ENCODE results near the gene ZBTB16. TPM values are rescaled to one million over a fixed set of nuclear protein-coding genes. Genes with fewer than 3 reads are reported as not detected.

The ZBTB16 gene
- total and polyA plus RNA-seq, 4 donors, result 32.9 to 283 (median 74.5) TPM

DNA sequence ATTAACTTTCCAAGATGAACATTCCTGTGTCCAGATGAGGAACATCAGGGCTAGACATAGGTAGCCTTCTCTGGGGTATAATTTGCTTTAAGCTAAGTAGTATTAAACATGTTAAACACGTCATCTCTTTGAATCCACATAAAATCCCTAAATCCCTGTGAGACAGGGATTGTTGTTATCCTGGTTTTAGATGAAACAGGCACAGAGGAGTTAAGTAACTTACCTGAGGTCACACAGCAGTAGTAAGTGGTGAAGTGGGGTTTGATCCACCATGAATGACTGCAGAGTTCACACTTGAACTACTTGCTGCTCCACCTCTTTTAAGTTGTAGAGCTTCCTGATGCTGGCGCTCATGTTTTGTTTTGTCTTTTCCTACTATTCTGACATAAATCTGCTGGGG, 154.1 kb downstream of the ZBTB16 start:
- H3K9me3 ChIP-seq (ENCODE audit: control insufficient read depth, low read length), result no peaks in the 10 kb centered on the region
- H3K4me1 ChIP-seq (ENCODE audit: control insufficient read depth in 1 of 2, insufficient read depth in 2 of 2, low read length in 2 of 2), result no peaks in the 10 kb centered on the region
- DNase-seq, result no peak
- H3K27me3 ChIP-seq (ENCODE audit: control insufficient read depth in 1 of 2, insufficient read depth in 2 of 2, low read length in 1 of 2), result no peaks in the 10 kb centered on the region
- peaks cover 0 to 5% of the 10 kb centered on the region in 2 donors for H3K36me3 ChIP-seq (ENCODE audit: control insufficient read depth in 1 of 2, insufficient read depth in 2 of 2, low read length in 1 of 2)
- 82 to 87% methylated on average over 2 of the region's 2 CpGs for WGBS, 2 donors
- H3K4me3 ChIP-seq (ENCODE audit: low read length in 2 of 2), result no peak overlapping the region
- no peak overlapping the region for H3K27ac ChIP-seq (ENCODE audit: low read depth in 1 of 2, low read length in 2 of 2)
- intact Hi-C loops (cut with DNase I), result no loop called here
- ATAC-seq (ENCODE audit: low FRiP score), result no peak

DNA sequence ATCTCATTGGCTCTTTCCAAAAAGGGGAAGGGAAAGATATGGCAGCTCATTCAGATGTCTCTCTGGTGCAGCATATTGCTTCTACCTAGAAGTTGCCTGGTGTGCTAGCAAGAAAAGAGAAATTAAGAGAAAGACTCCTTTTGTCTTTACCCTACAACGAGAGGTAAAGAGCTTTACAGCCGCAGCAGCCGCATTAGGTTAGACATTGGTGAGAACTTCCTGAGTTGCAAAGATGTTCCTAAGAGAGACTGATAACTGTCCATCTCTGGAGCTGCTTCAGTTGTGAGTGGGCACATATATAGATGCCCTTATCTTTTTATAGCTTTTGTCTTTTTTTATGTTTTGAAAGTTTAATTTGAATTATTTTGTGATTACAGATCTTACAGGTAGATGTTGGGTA, 155.9 kb downstream of the ZBTB16 start:
- DNase-seq, result no peak
- peaks cover 0 to 2% of the 10 kb centered on the region in 2 donors for H3K36me3 ChIP-seq (ENCODE audit: control insufficient read depth in 1 of 2, insufficient read depth in 2 of 2, low read length in 1 of 2)
- H3K27me3 ChIP-seq (ENCODE audit: control insufficient read depth in 1 of 2, insufficient read depth in 2 of 2, low read length in 1 of 2), result no peaks in the 10 kb centered on the region
- peak overlapping the region in 1 of 2 donors; percentile 39 for H3K27ac ChIP-seq (ENCODE audit: low read depth in 1 of 2, low read length in 2 of 2)
- no peak for ATAC-seq (ENCODE audit: low FRiP score)
- WGBS, 2 donors, result 97 to 99% methylated on average over 3 of the region's 3 CpGs
- intact Hi-C loops (cut with DNase I), result no loop called here
- peaks cover 2 to 5% of the 10 kb centered on the region in 2 donors for H3K4me1 ChIP-seq (ENCODE audit: control insufficient read depth in 1 of 2, insufficient read depth in 2 of 2, low read length in 2 of 2)
- no peak overlapping the region for H3K4me3 ChIP-seq (ENCODE audit: low read length in 2 of 2)
- no peaks in the 10 kb centered on the region for H3K9me3 ChIP-seq (ENCODE audit: control insufficient read depth, low read length)

DNA sequence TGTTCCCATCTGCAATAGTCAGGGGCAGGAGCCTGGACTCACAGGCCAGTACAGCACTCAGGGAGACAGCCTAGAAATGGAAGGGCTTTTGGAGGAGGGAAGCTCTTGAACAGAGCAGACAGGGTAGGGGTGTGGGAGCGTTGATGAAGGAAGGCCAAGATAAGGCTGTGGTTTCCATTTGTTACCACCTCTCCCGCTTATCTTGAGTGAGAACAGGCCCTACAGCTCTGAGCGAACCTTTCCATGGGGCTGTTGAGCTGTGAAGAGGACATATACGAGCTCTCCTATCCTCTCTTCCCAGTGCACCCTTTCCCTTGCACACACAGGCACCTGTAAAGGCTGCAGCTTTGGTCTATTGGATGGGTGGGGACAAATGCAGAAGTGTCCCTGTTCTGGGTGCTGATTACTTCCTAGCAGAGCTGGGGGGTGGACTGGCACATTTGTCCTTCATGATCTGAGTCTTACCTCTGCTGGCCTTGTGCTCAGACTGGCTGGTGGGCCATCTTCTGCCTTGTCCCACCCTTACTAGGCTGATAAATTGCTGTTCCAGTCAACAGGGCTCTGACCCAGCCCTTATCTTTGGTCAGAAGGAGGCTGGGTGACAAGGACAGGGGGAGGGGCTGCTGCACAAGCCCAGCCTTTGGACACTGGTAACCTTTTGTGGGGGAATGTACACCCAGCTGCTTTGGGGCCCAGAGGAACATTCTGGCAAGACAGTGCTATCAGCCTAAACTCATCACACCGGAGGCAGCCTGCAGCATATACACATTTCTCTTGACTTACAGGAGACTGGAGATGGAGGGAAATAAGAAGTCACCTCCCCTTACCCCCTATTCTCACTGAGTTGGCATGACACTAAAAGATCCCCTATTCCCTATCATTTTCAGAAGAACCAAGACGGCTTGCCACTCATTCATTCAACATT, 156.6 kb downstream of the ZBTB16 start:
- Histone ChIP-seq H3K4me1 (ENCODE audit: control insufficient read depth in 1 of 2, insufficient read depth in 2 of 2, low read length in 2 of 2) (peaks cover 5% of the 10 kb centered on the region in 2 donors), H3K4me3 (ENCODE audit: low read length in 2 of 2) (no peak overlapping the region), H3K27ac (ENCODE audit: low read depth in 1 of 2, low read length in 2 of 2) (no peak overlapping the region), H3K9me3 (ENCODE audit: control insufficient read depth, low read length) (no peaks in the 10 kb centered on the region), H3K36me3 (ENCODE audit: control insufficient read depth in 1 of 2, insufficient read depth in 2 of 2, low read length in 1 of 2) (peaks cover 0 to 2% of the 10 kb centered on the region in 2 donors), H3K27me3 (ENCODE audit: control insufficient read depth in 1 of 2, insufficient read depth in 2 of 2, low read length in 1 of 2) (no peaks in the 10 kb centered on the region)
- WGBS, 2 donors, result 84 to 89% methylated on average over 6 of the region's 6 CpGs
- ATAC-seq (ENCODE audit: low FRiP score), result no peak
- no peak for DNase-seq
- intact Hi-C loops (cut with DNase I), result no loop called here

DNA sequence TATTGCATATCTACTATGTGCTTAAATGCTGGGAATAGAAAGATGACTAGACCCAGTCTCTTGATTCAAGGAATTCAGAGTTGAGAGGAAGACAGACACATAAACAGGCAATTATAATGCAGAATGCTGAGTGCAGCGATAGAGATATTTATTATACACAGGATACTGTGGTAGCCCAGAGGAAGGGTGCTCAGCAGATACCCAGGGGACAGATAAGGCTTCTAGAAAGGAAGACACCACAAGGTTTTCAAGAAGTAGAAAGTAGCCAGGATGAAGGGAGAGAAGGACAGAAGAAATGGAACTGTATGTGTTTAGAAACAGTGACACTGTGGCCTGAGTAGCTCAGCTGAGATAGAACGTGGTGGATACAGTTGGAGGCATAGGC, 157.3 kb downstream of the ZBTB16 start:
- Histone ChIP-seq H3K36me3 (ENCODE audit: control insufficient read depth in 1 of 2, insufficient read depth in 2 of 2, low read length in 1 of 2) (peaks cover 0 to 2% of the 10 kb centered on the region in 2 donors), H3K27ac (ENCODE audit: low read depth in 1 of 2, low read length in 2 of 2) (no peak overlapping the region), H3K4me3 (ENCODE audit: low read length in 2 of 2) (no peak overlapping the region), H3K9me3 (ENCODE audit: control insufficient read depth, low read length) (no peaks in the 10 kb centered on the region), H3K27me3 (ENCODE audit: control insufficient read depth in 1 of 2, insufficient read depth in 2 of 2, low read length in 1 of 2) (no peaks in the 10 kb centered on the region), H3K4me1 (ENCODE audit: control insufficient read depth in 1 of 2, insufficient read depth in 2 of 2, low read length in 2 of 2) (peaks cover 5% of the 10 kb centered on the region in 2 donors)
- DNase-seq (no peak), ATAC-seq (ENCODE audit: low FRiP score) (no peak)
- intact Hi-C loops (cut with DNase I), result no loop called here
- WGBS, 2 donors, result 89 to 91% methylated on average over 2 of the region's 2 CpGs

DNA sequence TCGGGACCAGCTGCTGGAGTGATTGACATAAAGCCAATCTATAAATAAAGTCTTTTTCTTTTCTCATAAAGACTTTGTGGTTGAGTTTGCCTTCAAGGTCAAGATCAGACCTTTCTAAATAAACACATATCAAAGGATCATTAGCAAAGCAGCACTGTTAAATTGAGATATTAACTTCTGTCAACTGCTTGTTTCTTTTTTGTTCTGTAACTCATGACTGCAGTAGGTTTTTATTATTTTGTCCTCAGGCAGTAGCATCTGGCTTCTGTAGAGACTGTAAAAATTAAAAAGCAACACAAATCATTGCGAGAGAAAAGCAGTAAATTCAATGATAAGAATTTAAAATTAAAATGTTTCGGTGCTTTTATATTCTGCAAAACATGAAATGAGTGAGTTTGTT, 159.0 kb downstream of the ZBTB16 start:
- ATAC-seq (ENCODE audit: low FRiP score), result no peak
- no peak for DNase-seq
- no peak overlapping the region for H3K27ac ChIP-seq (ENCODE audit: low read depth in 1 of 2, low read length in 2 of 2)
- 75% methylated on average over 3 of the region's 3 CpGs for WGBS, 2 donors
- peaks cover 0 to 2% of the 10 kb centered on the region in 2 donors for H3K36me3 ChIP-seq (ENCODE audit: control insufficient read depth in 1 of 2, insufficient read depth in 2 of 2, low read length in 1 of 2)
- no peaks in the 10 kb centered on the region for H3K27me3 ChIP-seq (ENCODE audit: control insufficient read depth in 1 of 2, insufficient read depth in 2 of 2, low read length in 1 of 2)
- H3K9me3 ChIP-seq (ENCODE audit: control insufficient read depth, low read length), result no peaks in the 10 kb centered on the region
- intact Hi-C loops (cut with DNase I), result no loop called here
- H3K4me3 ChIP-seq (ENCODE audit: low read length in 2 of 2), result no peak overlapping the region
- H3K4me1 ChIP-seq (ENCODE audit: control insufficient read depth in 1 of 2, insufficient read depth in 2 of 2, low read length in 2 of 2), result peaks cover 5% of the 10 kb centered on the region in 2 donors

DNA sequence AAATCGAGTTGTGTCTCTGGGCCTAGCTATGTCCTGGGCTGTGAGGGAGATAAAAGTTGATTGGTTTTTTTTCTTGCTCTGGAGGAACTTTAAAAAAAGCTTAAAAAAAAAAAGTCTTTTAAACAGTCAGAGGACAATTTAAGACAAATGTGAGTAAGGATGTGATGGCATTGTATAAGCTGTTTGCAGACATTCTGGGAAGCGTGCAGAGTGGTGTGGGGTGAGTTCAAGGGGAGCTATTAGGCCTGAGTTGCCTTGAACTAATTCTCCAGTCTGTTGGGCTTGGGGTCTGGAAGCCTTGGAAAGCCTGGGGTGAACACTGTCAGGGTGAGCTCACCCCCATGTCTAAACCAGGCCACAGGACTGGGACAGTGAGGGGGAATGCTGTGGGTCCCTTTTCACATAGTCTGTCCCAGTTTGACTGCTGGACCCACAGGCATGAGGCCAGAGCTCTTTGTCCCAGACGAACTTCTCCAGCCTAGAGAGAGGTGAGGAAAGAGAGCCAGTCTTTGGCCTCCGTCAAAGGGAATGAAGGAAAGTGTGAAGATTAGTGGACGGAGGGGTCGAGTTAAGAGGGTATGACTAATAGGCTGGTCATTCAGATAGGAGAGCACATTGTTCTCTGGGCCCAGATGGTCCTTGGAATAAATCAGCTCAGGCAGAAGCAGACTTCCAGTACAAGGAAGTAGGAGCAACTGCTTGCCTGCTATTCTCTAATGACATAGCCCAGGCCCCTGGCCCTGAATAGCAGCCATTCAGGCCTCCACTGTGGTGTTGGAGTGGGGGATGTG, 160.2 kb downstream of the ZBTB16 start:
- intact Hi-C loops (cut with DNase I), result no loop called here
- DNase-seq (no peak), ATAC-seq (ENCODE audit: low FRiP score) (peak; percentile 32)
- no peaks in the 10 kb centered on the region for H3K9me3 ChIP-seq (ENCODE audit: control insufficient read depth, low read length)
- H3K36me3 ChIP-seq (ENCODE audit: control insufficient read depth in 1 of 2, insufficient read depth in 2 of 2, low read length in 1 of 2), result peaks cover 0 to 2% of the 10 kb centered on the region in 2 donors
- H3K27ac ChIP-seq (ENCODE audit: low read depth in 1 of 2, low read length in 2 of 2), result peak overlapping the region; percentile 12 to 84
- H3K4me1 ChIP-seq (ENCODE audit: control insufficient read depth in 1 of 2, insufficient read depth in 2 of 2, low read length in 2 of 2), result peaks cover 5% of the 10 kb centered on the region in 2 donors
- WGBS, 2 donors, result 18% methylated on average over 6 of the region's 6 CpGs
- no peak overlapping the region for H3K4me3 ChIP-seq (ENCODE audit: low read length in 2 of 2)
- H3K27me3 ChIP-seq (ENCODE audit: control insufficient read depth in 1 of 2, insufficient read depth in 2 of 2, low read length in 1 of 2), result no peaks in the 10 kb centered on the region

DNA sequence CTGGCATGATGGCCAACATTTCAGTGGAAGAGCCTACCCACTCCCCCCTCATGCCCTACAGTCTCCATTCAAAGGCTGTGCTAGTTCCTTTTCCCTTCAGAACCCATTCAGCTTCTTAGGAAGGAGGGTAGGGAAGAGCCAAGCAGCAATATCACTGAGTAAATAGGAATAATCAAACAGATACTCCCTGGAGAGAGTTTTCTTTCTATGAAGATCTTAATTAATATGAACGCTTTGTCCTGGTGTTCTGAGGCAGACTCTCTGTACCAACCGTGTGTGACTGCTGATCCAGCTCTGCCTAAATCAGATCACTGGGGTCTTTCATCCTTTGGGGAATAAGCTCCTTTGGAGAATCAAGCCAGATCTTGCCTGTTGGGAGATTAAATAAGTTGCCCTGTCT, 161.5 kb downstream of the ZBTB16 start:
- intact Hi-C loops (cut with DNase I), result no loop called here
- no peak overlapping the region for H3K27ac ChIP-seq (ENCODE audit: low read depth in 1 of 2, low read length in 2 of 2)

DNA sequence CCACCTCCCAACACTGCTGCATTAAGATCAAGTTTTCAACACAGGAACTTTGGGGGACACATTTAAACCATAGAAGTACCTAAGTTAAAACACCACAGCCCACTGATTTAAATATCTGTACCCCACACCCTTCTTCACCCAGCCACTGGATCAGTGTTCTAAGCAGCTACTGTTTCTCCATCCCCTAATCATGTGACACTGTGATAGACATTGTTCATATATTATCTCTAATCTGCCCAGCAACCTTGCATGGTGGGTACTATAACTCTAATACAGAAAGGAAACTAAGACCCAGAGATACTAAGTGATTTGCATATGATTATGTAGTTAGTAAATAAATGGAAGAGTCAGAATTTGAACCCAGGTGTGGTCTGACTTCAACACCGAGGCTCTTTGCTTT, 166.2 kb downstream of the ZBTB16 start:
- no peak for DNase-seq
- intact Hi-C loops (cut with DNase I), result no loop called here
- 88 to 100% methylated on average over 1 of the region's 1 CpG for WGBS, 2 donors
- Histone ChIP-seq H3K4me1 (ENCODE audit: control insufficient read depth in 1 of 2, insufficient read depth in 2 of 2, low read length in 2 of 2) (peaks cover 0 to 8% of the 10 kb centered on the region in 2 donors), H3K4me3 (ENCODE audit: low read length in 2 of 2) (no peak overlapping the region), H3K27me3 (ENCODE audit: control insufficient read depth in 1 of 2, insufficient read depth in 2 of 2, low read length in 1 of 2) (no peaks in the 10 kb centered on the region), H3K27ac (ENCODE audit: low read depth in 1 of 2, low read length in 2 of 2) (no peak overlapping the region), H3K9me3 (ENCODE audit: control insufficient read depth, low read length) (no peaks in the 10 kb centered on the region), H3K36me3 (ENCODE audit: control insufficient read depth in 1 of 2, insufficient read depth in 2 of 2, low read length in 1 of 2) (peaks cover 0 to 7% of the 10 kb centered on the region in 2 donors)
- no peak for ATAC-seq (ENCODE audit: low FRiP score)

More for the DNA sequence above, 161.5 kb downstream of the ZBTB16 start:
- Histone ChIP-seq H3K9me3 (ENCODE audit: control insufficient read depth, low read length) (no peaks in the 10 kb centered on the region), H3K4me3 (ENCODE audit: low read length in 2 of 2) (no peak overlapping the region), H3K4me1 (ENCODE audit: control insufficient read depth in 1 of 2, insufficient read depth in 2 of 2, low read length in 2 of 2) (peaks cover 5 to 6% of the 10 kb centered on the region in 2 donors), H3K27me3 (ENCODE audit: control insufficient read depth in 1 of 2, insufficient read depth in 2 of 2, low read length in 1 of 2) (no peaks in the 10 kb centered on the region), H3K36me3 (ENCODE audit: control insufficient read depth in 1 of 2, insufficient read depth in 2 of 2, low read length in 1 of 2) (no peaks in the 10 kb centered on the region)
- 97 to 98% methylated on average over 2 of the region's 2 CpGs for WGBS, 2 donors
- no peak for ATAC-seq (ENCODE audit: low FRiP score)
- DNase-seq, result no peak

Measured in aorta (tissue), 5 donors.